CD14-positive monocyte (primary cell): Measurements from ENCODE around the gene CREB3L1. TPM values are rescaled to one million over a fixed set of nuclear protein-coding genes. Genes with fewer than 3 reads are reported as not detected.

Experiments
- DNase-seq, 3 donors: peaks; one replicate each; pipeline ENCODE4 v3.0.0-alpha.2; 2011 to 2022
- H2AFZ ChIP-seq: 2 replicates; pipeline ENCODE4 v1.6.0; 2012; ENCODE audit warnings: mild to moderate bottlenecking, low read depth, low read length, inconsistent platforms; ENCODE audit not compliant: insufficient read depth, poor library complexity, severe bottlenecking
- H3K27ac ChIP-seq, 2 donors: 1 replicate in 1 of 2; 2 replicates in 1 of 2; pipeline ENCODE4 v1.5.1; 2012 to 2013; ENCODE audit warnings: low read length in 2 of 2, control low read depth in 1 of 2, inconsistent platforms in 1 of 2, low read depth in 1 of 2, mild to moderate bottlenecking in 1 of 2
- H3K27me3 ChIP-seq, 2 donors: one replicate each; pipeline versions ENCODE4 v1.6.0 to v1.6.1; 2011 to 2013; ENCODE audit warnings: low read length in 2 of 2; ENCODE audit not compliant: control insufficient read depth in 2 of 2, insufficient read depth in 2 of 2
- H3K36me3 ChIP-seq, 2 donors: replicated peaks in 1 of 2; 1 replicate in 1 of 2; 2 replicates in 1 of 2; pipeline versions ENCODE4 v1.5.1 to v1.6.1; 2012 to 2013; ENCODE audit warnings: low read length in 2 of 2, control low read depth in 1 of 2, inconsistent platforms in 1 of 2, mild to moderate bottlenecking in 1 of 2; ENCODE audit not compliant: insufficient read depth in 2 of 2, control insufficient read depth in 1 of 2
- H3K4me1 ChIP-seq, 2 donors: 1 replicate in 1 of 2; 2 replicates in 1 of 2; pipeline versions ENCODE4 v1.5.1 to v1.6.1; 2012 to 2013; ENCODE audit warnings: low read length in 2 of 2, control low read depth in 1 of 2, inconsistent platforms in 1 of 2, mild to moderate bottlenecking in 1 of 2, moderate library complexity in 1 of 2; ENCODE audit not compliant: insufficient read depth in 2 of 2, control insufficient read depth in 1 of 2
- H3K4me2 ChIP-seq: replicated peaks from 2 replicates; pipeline ENCODE3; 2012; ENCODE audit warnings: low read length, moderate library complexity, mild to moderate bottlenecking; ENCODE audit not compliant: poor library complexity, severe bottlenecking; ENCODE audit errors: extremely low read depth
- H3K4me3 ChIP-seq, 3 experiments: fragments of 200-600 bp in 1 of 3; sonication (generic) in 1 of 3; replicated peaks in 1 of 3; 1 replicate in 2 of 3; 2 replicates in 1 of 3; pipeline ENCODE4 v1.5.1; 2011 to 2013; ENCODE audit warnings: low read length in 3 of 3, mild to moderate bottlenecking in 3 of 3, control low read depth in 2 of 3, low read depth in 2 of 3, inconsistent platforms in 1 of 3, moderate library complexity in 1 of 3
- H3K79me2 ChIP-seq: 2 replicates; pipeline ENCODE4 v1.6.0; 2012; ENCODE audit warnings: mild to moderate bottlenecking, control low read depth, inconsistent platforms, low read length, moderate library complexity; ENCODE audit not compliant: insufficient read depth
- H3K9ac ChIP-seq: 2 replicates; pipeline ENCODE4 v1.6.0; 2017; ENCODE audit warnings: low read length, mild to moderate bottlenecking; ENCODE audit not compliant: insufficient read depth, poor library complexity, severe bottlenecking
- H3K9me3 ChIP-seq, 2 donors: replicated peaks in 1 of 2; 1 replicate in 1 of 2; 2 replicates in 1 of 2; pipeline versions ENCODE4 v1.5.1 to v1.6.1; 2012 to 2013; ENCODE audit warnings: low read length in 2 of 2, control low read depth in 1 of 2; ENCODE audit not compliant: control insufficient read depth in 1 of 2, insufficient read depth in 1 of 2
- H4K20me1 ChIP-seq: 2 replicates; pipeline ENCODE4 v1.6.0; 2012; ENCODE audit warnings: mild to moderate bottlenecking, low read length, control low read depth, moderate library complexity; ENCODE audit not compliant: insufficient read depth
- H3K27ac Mint-ChIP-seq, 7 donors: one replicate each; pipeline ENCODE4 v1.8.0; 2020; ENCODE audit warnings: mild to moderate bottlenecking in 7 of 7, mixed read lengths in 7 of 7, moderate library complexity in 6 of 7, inconsistent platforms in 2 of 7
- H3K27me3 Mint-ChIP-seq, 3 donors: one replicate each; pipeline ENCODE4 v1.8.0; 2021 to 2022; ENCODE audit warnings: low read depth in 3 of 3, mild to moderate bottlenecking in 3 of 3, mixed read lengths in 3 of 3, moderate library complexity in 3 of 3, inconsistent platforms in 1 of 3
- H3K36me3 Mint-ChIP-seq, 2 donors: one replicate each; pipeline ENCODE4 v1.8.0; 2020; ENCODE audit warnings: mixed read lengths in 2 of 2, inconsistent platforms in 1 of 2, mild to moderate bottlenecking in 1 of 2
- H3K4me1 Mint-ChIP-seq: one replicate; pipeline ENCODE4 v1.8.0; 2020; ENCODE audit warnings: mild to moderate bottlenecking, mixed read lengths
- H3K4me3 Mint-ChIP-seq, 2 donors: one replicate each; pipeline ENCODE4 v1.8.0; 2020; ENCODE audit warnings: mild to moderate bottlenecking in 2 of 2, mixed read lengths in 2 of 2, moderate library complexity in 1 of 2
- H3K9me3 Mint-ChIP-seq, 7 donors: one replicate each; pipeline ENCODE4 v1.8.0; 2020 to 2022; ENCODE audit warnings: mixed read lengths in 7 of 7, mild to moderate bottlenecking in 6 of 7, moderate library complexity in 6 of 7, inconsistent platforms in 2 of 7
- CTCF ChIP-seq: fragments of 200-600 bp; IDR thresholded peaks from one replicate; pipeline ENCODE4 v1.8.0; 2022; ENCODE audit warnings: antibody characterized with exemption, mild to moderate bottlenecking
- WGBS: methylation state at CpG from one replicate; pipeline ENCODE4 v1.1.5; 2013; ENCODE audit warnings: missing lambda C conversion rate; ENCODE audit not compliant: insufficient coverage; 5-methylcytosine and 5-hydroxymethylcytosine counted together
- intact Hi-C, 2 donors: fragments of 100-400 bp; cut with micrococcal nuclease; formaldehyde crosslinking; loops; one replicate each; pipeline versions ENCODE4 v1.15.0 to v1.15.1; 2023
- polyA plus RNA-seq, 3 donors: library from polyadenylated mRNA; depleted of rRNA in 1 of 3; unstranded in 2 of 3; stranded (reverse) in 1 of 3; fragments of 300-500 nt in 2 of 3; fragments of >200 nt in 1 of 3; fragmentation: Illumina TruSeq in 2 of 3; gene quantifications; 1 replicate in 2 of 3; 2 replicates in 1 of 3; pipeline ENCODE4 v1.2.3, GENCODE V29; 2012 to 2021

Gene CREB3L1
- polyA plus RNA-seq, 3 donors: not detected

- no peak for DNase-seq
- Histone ChIP-seq H3K27ac (no peak overlapping the region), H3K79me2 (no peaks in the 10 kb centered on the region), H3K4me1 (no peaks in the 10 kb centered on the region), H4K20me1 (no peaks in the 10 kb centered on the region), H3K4me2 (no peak overlapping the region), H2AFZ (no peak overlapping the region), H3K9ac (no peak overlapping the region), H3K4me3 (no peak overlapping the region), H3K27me3 (no peaks in the 10 kb centered on the region), H3K9me3 (no peaks in the 10 kb centered on the region), H3K36me3 (no peaks in the 10 kb centered on the region)
- TF ChIP-seq CTCF: no peak
- 100% methylated on average over 1 of the region's 2 CpGs for WGBS
- intact Hi-C loops: no loop called here
- no peak overlapping the region for H3K27ac Mint-ChIP-seq
- H3K9me3 Mint-ChIP-seq: no peaks in the 10 kb centered on the region
- H3K27me3 Mint-ChIP-seq: peaks cover 3 to 8% (median 5%) of the 10 kb centered on the region in 3 donors
- peaks cover 9% of the 10 kb centered on the region for H3K4me1 Mint-ChIP-seq
- H3K36me3 Mint-ChIP-seq: no peaks in the 10 kb centered on the region
- no peak overlapping the region for H3K4me3 Mint-ChIP-seq
Measured at GRCh38 chr11:46250745-46251052, 26.8 kb upstream of the CREB3L1 start.

- no peak overlapping the region for H2AFZ ChIP-seq
- no peaks in the 10 kb centered on the region for H3K36me3 ChIP-seq
- intact Hi-C loops: no loop called here
Measured at GRCh38 chr11:46251954-46252353, 25.5 kb upstream of the CREB3L1 start.

More at GRCh38 chr11:46251954-46252353, 25.5 kb upstream of the CREB3L1 start:
- Histone ChIP-seq H3K9me3 (no peaks in the 10 kb centered on the region), H3K9ac (no peak overlapping the region), H3K4me2 (no peak overlapping the region), H4K20me1 (no peaks in the 10 kb centered on the region), H3K79me2 (no peaks in the 10 kb centered on the region), H3K27me3 (no peaks in the 10 kb centered on the region), H3K4me3 (no peak overlapping the region), H3K27ac (no peak overlapping the region), H3K4me1 (no peaks in the 10 kb centered on the region)
- no peak for DNase-seq
- Mint-ChIP-seq H3K4me3 (no peak overlapping the region), H3K36me3 (no peaks in the 10 kb centered on the region), H3K27me3 (peaks cover 3 to 8% (median 5%) of the 10 kb centered on the region in 3 donors), H3K27ac (no peak overlapping the region), H3K9me3 (no peaks in the 10 kb centered on the region), H3K4me1 (peaks cover 9% of the 10 kb centered on the region)
- WGBS: 90% methylated on average over 6 of the region's 6 CpGs
- no peak for TF ChIP-seq CTCF
